Endodermal cell (in vitro differentiated cells): ENCODE results near the gene ZNF750. TPM values are rescaled to one million over a fixed set of nuclear protein-coding genes. Genes with fewer than 3 reads are reported as not detected.

Experiments used
- DNase-seq: peaks from one replicate; pipeline ENCODE4 v3.0.0-alpha.2; 2017
- H3K27ac ChIP-seq: 2 replicates; pipeline ENCODE4 v1.5.1; 2013; ENCODE audit warnings: mild to moderate bottlenecking, low read depth, low read length, moderate library complexity
- H3K27me3 ChIP-seq: 2 replicates; pipeline ENCODE4 v1.6.1; 2013; ENCODE audit warnings: mild to moderate bottlenecking, low read length, moderate library complexity; ENCODE audit not compliant: insufficient read depth, control insufficient read depth, poor library complexity, severe bottlenecking
- H3K36me3 ChIP-seq: 2 replicates; pipeline ENCODE4 v1.7.0; 2013; ENCODE audit warnings: mild to moderate bottlenecking, low read length, moderate library complexity; ENCODE audit not compliant: control insufficient read depth, insufficient read depth
- H3K4me1 ChIP-seq: one replicate; pipeline ENCODE4 v1.7.0; 2013; ENCODE audit warnings: low read length; ENCODE audit not compliant: control insufficient read depth, insufficient read depth
- H3K4me3 ChIP-seq: 2 replicates; pipeline ENCODE4 v1.5.1; 2013; ENCODE audit warnings: mild to moderate bottlenecking, low read length, moderate library complexity
- H3K9ac ChIP-seq: 2 replicates; pipeline ENCODE4 v1.6.1; 2013; ENCODE audit warnings: mild to moderate bottlenecking, low read length, moderate library complexity; ENCODE audit not compliant: poor library complexity, severe bottlenecking; ENCODE audit errors: extremely low read depth
- H3K9me3 ChIP-seq: 2 replicates; pipeline ENCODE4 v1.6.1; 2013; ENCODE audit warnings: mild to moderate bottlenecking, low read length, moderate library complexity; ENCODE audit not compliant: control insufficient read depth
- H3K27ac Mint-ChIP-seq: 2 replicates; pipeline ENCODE4 v1.8.0; 2020; ENCODE audit warnings: mixed read lengths
- H3K27me3 Mint-ChIP-seq: 2 replicates; pipeline ENCODE4 v1.8.0; 2021; ENCODE audit warnings: mild to moderate bottlenecking, mixed read lengths; ENCODE audit not compliant: insufficient read depth
- H3K36me3 Mint-ChIP-seq: 2 replicates; pipeline ENCODE4 v1.8.0; 2020; ENCODE audit warnings: low read depth, mixed read lengths
- H3K4me1 Mint-ChIP-seq: 2 replicates; pipeline ENCODE4 v1.8.0; 2020; ENCODE audit warnings: mixed read lengths
- H3K4me3 Mint-ChIP-seq: 2 replicates; pipeline ENCODE4 v1.8.0; 2020; ENCODE audit warnings: mild to moderate bottlenecking, moderate library complexity, mixed read lengths
- H3K9me3 Mint-ChIP-seq: 2 replicates; pipeline ENCODE4 v1.8.0; 2020; ENCODE audit warnings: mild to moderate bottlenecking, mixed read lengths
- WGBS, 2 experiments: methylation state at CpG; one replicate each; pipeline versions ENCODE4 v1.1.5 to v1.1.7; 2013; ENCODE audit warnings: missing lambda C conversion rate in 2 of 2, mixed read lengths in 1 of 2; ENCODE audit not compliant: insufficient coverage in 1 of 2, insufficient read length in 1 of 2; 5-methylcytosine and 5-hydroxymethylcytosine counted together
- total RNA-seq, 2 donors: library from RNA; stranded (reverse); fragmentation: NEBNext Ultra II Directional in 1 of 2; extraction: Animal tissue kit (Norgen Biotek cat#: 25700) in 1 of 2; gene quantifications; 2 replicates in 1 of 2; 3 replicates in 1 of 2; pipeline ENCODE4 v1.2.1, GENCODE V29; 2021
- TF ChIP-seq, protein P1 (sequence below): fragments of 200-600 bp; sonication (generic); conservative IDR thresholded peaks from 2 replicates; pipeline ENCODE4 v1.5.0; 2021; ENCODE audit warnings: antibody characterized with exemption, mild to moderate bottlenecking

Gene ZNF750
- total RNA-seq, 2 donors from 2014 or later = not detected

DNA sequence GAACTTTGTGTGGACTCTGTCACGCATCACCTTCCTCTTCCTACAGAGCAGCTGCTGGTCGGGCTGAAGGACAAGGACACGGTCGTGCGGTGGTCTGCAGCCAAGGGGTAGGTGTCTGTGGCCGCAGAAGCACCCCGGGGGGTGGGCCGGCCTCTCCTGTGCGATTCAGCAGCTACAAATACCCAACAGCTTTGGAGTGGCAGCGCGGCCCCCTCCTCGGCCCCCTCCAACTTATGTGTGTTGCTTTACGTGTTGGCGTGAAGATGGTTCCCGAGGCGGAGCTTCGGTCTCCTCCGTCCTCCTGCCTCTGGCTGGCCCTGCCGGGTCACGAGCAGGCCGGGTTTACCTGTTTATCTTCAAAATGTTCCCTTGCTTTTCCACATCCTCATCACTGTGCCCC lies 32.3 kb downstream of the ZNF750 start:
- Histone ChIP-seq H3K36me3 (peaks cover 17% of the 10 kb centered on the region), H3K4me3 (no peak overlapping the region), H3K27ac (no peak overlapping the region), H3K4me1 (no peaks in the 10 kb centered on the region), H3K9ac (no peak overlapping the region), H3K9me3 (no peaks in the 10 kb centered on the region), H3K27me3 (no peaks in the 10 kb centered on the region)
- H3K4me3 Mint-ChIP-seq = no peak overlapping the region
- no peak overlapping the region for H3K27ac Mint-ChIP-seq
- H3K4me1 Mint-ChIP-seq = no peaks in the 10 kb centered on the region
- H3K9me3 Mint-ChIP-seq = peaks cover 4% of the 10 kb centered on the region
- 94 to 96% methylated on average over 18 to 21 of the region's 21 CpGs for WGBS, 2 experiments
- H3K36me3 Mint-ChIP-seq = peaks cover 27% of the 10 kb centered on the region
- TF ChIP-seq, protein P1, sequence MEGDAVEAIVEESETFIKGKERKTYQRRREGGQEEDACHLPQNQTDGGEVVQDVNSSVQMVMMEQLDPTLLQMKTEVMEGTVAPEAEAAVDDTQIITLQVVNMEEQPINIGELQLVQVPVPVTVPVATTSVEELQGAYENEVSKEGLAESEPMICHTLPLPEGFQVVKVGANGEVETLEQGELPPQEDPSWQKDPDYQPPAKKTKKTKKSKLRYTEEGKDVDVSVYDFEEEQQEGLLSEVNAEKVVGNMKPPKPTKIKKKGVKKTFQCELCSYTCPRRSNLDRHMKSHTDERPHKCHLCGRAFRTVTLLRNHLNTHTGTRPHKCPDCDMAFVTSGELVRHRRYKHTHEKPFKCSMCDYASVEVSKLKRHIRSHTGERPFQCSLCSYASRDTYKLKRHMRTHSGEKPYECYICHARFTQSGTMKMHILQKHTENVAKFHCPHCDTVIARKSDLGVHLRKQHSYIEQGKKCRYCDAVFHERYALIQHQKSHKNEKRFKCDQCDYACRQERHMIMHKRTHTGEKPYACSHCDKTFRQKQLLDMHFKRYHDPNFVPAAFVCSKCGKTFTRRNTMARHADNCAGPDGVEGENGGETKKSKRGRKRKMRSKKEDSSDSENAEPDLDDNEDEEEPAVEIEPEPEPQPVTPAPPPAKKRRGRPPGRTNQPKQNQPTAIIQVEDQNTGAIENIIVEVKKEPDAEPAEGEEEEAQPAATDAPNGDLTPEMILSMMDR = no peak
- no peaks in the 10 kb centered on the region for H3K27me3 Mint-ChIP-seq
- DNase-seq = no peak

DNA sequence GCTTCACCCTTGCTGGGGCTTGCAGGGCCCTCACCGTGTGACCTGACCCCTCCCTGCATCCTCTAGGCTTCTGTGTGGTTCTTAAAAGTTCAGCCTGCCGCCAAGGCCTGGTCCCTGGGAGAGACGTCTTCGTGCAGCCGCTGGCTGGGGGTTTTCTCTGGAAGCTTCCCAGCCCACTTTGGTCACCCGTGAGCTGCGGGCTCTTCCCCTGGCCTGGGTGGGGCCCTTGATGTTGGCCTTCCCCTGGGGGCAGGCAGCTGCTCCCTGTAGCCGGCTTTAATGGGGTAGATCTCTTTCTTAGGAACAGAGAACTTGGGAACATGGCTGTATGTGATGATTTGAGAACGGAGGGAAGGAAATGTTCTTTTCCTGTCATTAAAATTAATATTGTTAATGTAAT lies 32.7 kb downstream of the ZNF750 start:
- H3K9ac ChIP-seq = no peak overlapping the region
- H3K4me3 Mint-ChIP-seq = no peak overlapping the region
- H3K27me3 ChIP-seq = no peaks in the 10 kb centered on the region
- no peak overlapping the region for H3K27ac Mint-ChIP-seq
- H3K4me1 ChIP-seq = no peaks in the 10 kb centered on the region
- H3K4me1 Mint-ChIP-seq = no peaks in the 10 kb centered on the region
- no peaks in the 10 kb centered on the region for H3K9me3 ChIP-seq
- no peak overlapping the region for H3K27ac ChIP-seq
- DNase-seq = no peak
- peaks cover 9% of the 10 kb centered on the region for H3K9me3 Mint-ChIP-seq
- WGBS, 2 experiments = 94 to 96% methylated on average over 9 of the region's 9 CpGs
- H3K36me3 Mint-ChIP-seq = peaks cover 27% of the 10 kb centered on the region
- H3K36me3 ChIP-seq = peaks cover 17% of the 10 kb centered on the region
- no peaks in the 10 kb centered on the region for H3K27me3 Mint-ChIP-seq
- H3K4me3 ChIP-seq = no peak overlapping the region
- TF ChIP-seq, protein P1 = no peak

DNA sequence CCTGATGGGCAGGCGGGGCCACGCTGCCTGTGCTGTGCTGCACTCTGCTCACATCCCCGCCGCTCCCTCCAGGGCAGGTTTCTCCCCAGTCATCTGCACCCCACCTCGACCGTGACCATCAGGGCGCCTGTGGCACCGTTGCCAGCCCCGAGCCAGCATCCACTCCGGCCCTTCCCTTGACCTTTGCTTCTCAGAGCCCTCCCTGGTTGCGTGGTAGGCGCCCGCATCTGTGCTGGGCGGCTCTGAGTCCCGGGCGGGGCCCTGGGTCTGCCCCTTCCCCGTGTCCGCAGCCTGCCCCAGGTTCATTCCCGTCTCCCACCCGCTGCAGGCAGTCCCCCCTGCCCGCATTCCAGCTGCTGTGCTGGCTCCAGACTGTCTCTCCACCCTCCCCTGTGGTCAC lies 33.2 kb downstream of the ZNF750 start:
- Histone ChIP-seq H3K4me3 (no peak overlapping the region), H3K27ac (no peak overlapping the region), H3K9me3 (no peaks in the 10 kb centered on the region), H3K9ac (no peak overlapping the region), H3K27me3 (no peaks in the 10 kb centered on the region), H3K36me3 (peaks cover 17% of the 10 kb centered on the region), H3K4me1 (no peaks in the 10 kb centered on the region)
- Mint-ChIP-seq H3K27me3 (no peaks in the 10 kb centered on the region), H3K4me3 (no peak overlapping the region), H3K36me3 (peaks cover 32% of the 10 kb centered on the region), H3K4me1 (no peaks in the 10 kb centered on the region), H3K9me3 (peaks cover 13% of the 10 kb centered on the region), H3K27ac (no peak overlapping the region)
- no peak for DNase-seq
- TF ChIP-seq, protein P1 = no peak
- WGBS, 2 experiments = 94 to 97% methylated on average over 10 to 21 of the region's 21 CpGs
